Stimulated activated effector memory CD8-positive, alpha-beta T cell treated with anti-CD3 and anti-CD28 coated beads, Interleukin-12 subunit alpha, Interleukin-12 subunit beta, amount 100 ng/mL, for 72 hours (primary cell): ENCODE results near the gene SHISA4.
"Not testable (repeated sequence)": the region's sequence is repeated elsewhere in the genome, so short reads cannot be mapped to it uniquely, and the experiment has no call there.

ENCODE experiments used
- ATAC-seq: fragments of 150-1000 bp; cut with Tn5 transposase; 2 replicates; pipeline ENCODE4 v1.10.0; 2021
- DNase-seq, 2 donors: peaks; one replicate each; pipeline ENCODE4 v3.0.0; 2021 to 2022; ENCODE audit warnings: low spot score in 2 of 2
- H3K27ac Mint-ChIP-seq: one replicate; pipeline ENCODE4 v1.8.0; 2022; ENCODE audit warnings: mild to moderate bottlenecking, mixed read lengths
- H3K36me3 Mint-ChIP-seq: one replicate; pipeline ENCODE4 v1.8.0; 2022; ENCODE audit warnings: mild to moderate bottlenecking, mixed read lengths
- H3K4me1 Mint-ChIP-seq: one replicate; pipeline ENCODE4 v1.8.0; 2022; ENCODE audit warnings: mixed read lengths
- H3K4me3 Mint-ChIP-seq: one replicate; pipeline ENCODE4 v1.8.0; 2022; ENCODE audit warnings: mild to moderate bottlenecking, mixed read lengths
- H3K9me3 Mint-ChIP-seq: one replicate; pipeline ENCODE4 v1.8.0; 2022; ENCODE audit warnings: mixed read lengths

The SHISA4 gene

DNA sequence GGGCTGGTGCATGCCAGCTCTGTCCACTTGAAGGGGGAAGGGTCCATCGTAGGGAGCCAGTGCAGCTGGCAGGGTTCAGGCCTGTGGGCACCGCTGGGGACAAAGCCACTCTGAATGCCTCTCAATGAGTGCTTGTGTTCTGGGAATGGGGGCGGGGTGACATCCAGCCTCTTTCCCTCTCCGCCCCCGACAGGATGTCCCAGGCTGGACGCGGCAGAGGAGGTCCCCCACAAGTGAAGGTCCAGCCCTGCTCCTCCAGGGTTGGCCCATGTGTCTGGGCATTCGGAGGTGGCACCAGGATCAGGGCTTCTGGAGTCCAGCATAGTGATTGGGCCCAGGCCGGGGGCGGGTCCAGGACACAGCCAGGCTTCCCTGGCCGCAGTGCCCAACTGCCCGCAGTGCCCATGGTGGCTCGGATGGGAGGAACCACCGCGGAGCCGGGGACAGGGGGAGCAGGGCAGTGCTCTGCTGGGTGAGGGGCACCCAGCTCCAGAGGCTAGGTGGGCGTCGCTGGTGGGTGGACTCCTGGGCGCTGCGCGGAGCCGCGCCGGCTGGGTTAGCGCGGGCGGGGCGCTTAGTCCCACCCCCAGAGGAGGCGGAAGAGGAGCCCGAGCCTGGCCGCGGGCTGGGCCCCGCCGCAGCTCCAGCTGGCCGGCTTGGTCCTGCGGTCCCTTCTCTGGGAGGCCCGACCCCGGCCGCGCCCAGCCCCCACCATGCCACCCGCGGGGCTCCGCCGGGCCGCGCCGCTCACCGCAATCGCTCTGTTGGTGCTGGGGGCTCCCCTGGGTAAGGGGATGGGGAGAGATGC, at the start of gene SHISA4:
SHISA4 (plus strand) TSS at position 617 of the 808 bp plus-strand sequence; CDS start at position 714, 97 bp downstream.
- DNase-seq (no peak), ATAC-seq (peak; percentile 68)
- no peaks in the 10 kb centered on the region for H3K36me3 Mint-ChIP-seq
- no peaks in the 10 kb centered on the region for H3K9me3 Mint-ChIP-seq
- H3K27ac Mint-ChIP-seq, result no peak within 1 kb of the TSS
- H3K4me3 Mint-ChIP-seq, result peak within 1 kb of the TSS; percentile 63
- peaks cover 6% of the 10 kb centered on the region for H3K4me1 Mint-ChIP-seq

DNA sequence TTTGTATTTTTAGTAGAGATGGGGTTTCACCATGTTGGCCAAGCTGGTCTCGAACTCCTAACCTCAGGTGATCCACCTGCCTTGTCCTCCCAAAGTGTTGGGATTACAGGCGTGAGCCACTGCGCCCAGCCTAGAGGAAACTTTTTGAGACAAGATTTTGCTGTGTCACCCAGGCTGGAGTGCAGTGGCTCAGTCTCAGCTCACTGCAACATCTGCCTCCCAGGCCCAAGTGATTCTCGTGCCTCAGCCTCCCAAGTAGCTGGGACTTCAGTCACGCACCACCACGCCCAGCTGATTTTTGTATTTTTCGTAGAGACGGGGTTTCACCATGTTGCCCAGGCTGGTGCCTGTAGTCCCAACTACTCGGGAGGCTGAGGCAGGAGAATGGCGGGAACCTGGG, 49.6 kb upstream of the SHISA4 start:
- not testable (repeated sequence) for H3K4me3 Mint-ChIP-seq, ATAC-seq, H3K9me3 Mint-ChIP-seq, H3K27ac Mint-ChIP-seq, DNase-seq
- peaks cover 57% of the 10 kb centered on the region for H3K36me3 Mint-ChIP-seq
- H3K4me1 Mint-ChIP-seq, result peaks cover 25% of the 10 kb centered on the region

GRCh38 chr1:201840055-201840454, 48.6 kb upstream of the SHISA4 start:
- no peak overlapping the region for H3K27ac Mint-ChIP-seq
- no peak for ATAC-seq
- H3K9me3 Mint-ChIP-seq, result no peaks in the 10 kb centered on the region
- no peak overlapping the region for H3K4me3 Mint-ChIP-seq
- H3K36me3 Mint-ChIP-seq, result peaks cover 49% of the 10 kb centered on the region
- DNase-seq, result no peak
- peaks cover 15% of the 10 kb centered on the region for H3K4me1 Mint-ChIP-seq

DNA sequence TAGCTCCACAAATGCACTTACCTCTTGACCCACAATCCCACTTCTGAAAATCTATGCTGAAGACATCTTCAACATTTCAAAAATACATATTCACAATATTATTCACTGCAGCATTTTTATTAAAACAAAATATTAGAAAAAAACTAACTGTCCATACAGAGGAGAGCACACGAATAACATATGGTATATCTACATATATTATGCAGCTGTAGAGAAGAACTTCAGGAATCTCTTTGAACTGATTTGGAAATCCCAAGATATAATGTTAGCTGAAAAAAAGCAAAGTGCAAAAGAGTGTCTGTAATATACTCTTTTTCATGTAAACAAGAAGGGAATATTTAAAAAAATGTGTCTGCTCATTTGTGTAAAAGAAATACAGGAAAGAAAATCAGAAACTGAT, 48.2 kb upstream of the SHISA4 start:
- H3K4me3 Mint-ChIP-seq, result no peak overlapping the region
- no peak for ATAC-seq
- peaks cover 45% of the 10 kb centered on the region for H3K36me3 Mint-ChIP-seq
- H3K4me1 Mint-ChIP-seq, result peaks cover 11% of the 10 kb centered on the region
- no peaks in the 10 kb centered on the region for H3K9me3 Mint-ChIP-seq
- no peak for DNase-seq
- H3K27ac Mint-ChIP-seq, result no peak overlapping the region

- no peaks in the 10 kb centered on the region for H3K9me3 Mint-ChIP-seq
- ATAC-seq (no peak), DNase-seq (no peak)
- H3K27ac Mint-ChIP-seq, result no peak overlapping the region
- peaks cover 11% of the 10 kb centered on the region for H3K4me1 Mint-ChIP-seq
- no peak overlapping the region for H3K4me3 Mint-ChIP-seq
- peaks cover 37% of the 10 kb centered on the region for H3K36me3 Mint-ChIP-seq
These were observed 47.3 kb upstream of the SHISA4 start for GRCh38 chr1:201841265-201841912.

GRCh38 chr1:201842472-201843027, 46.1 kb upstream of the SHISA4 start:
- DNase-seq (no peak), ATAC-seq (no peak)
- peaks cover 20% of the 10 kb centered on the region for H3K4me1 Mint-ChIP-seq
- peaks cover 37% of the 10 kb centered on the region for H3K36me3 Mint-ChIP-seq
- H3K4me3 Mint-ChIP-seq, result no peak overlapping the region
- no peaks in the 10 kb centered on the region for H3K9me3 Mint-ChIP-seq
- no peak overlapping the region for H3K27ac Mint-ChIP-seq

DNA sequence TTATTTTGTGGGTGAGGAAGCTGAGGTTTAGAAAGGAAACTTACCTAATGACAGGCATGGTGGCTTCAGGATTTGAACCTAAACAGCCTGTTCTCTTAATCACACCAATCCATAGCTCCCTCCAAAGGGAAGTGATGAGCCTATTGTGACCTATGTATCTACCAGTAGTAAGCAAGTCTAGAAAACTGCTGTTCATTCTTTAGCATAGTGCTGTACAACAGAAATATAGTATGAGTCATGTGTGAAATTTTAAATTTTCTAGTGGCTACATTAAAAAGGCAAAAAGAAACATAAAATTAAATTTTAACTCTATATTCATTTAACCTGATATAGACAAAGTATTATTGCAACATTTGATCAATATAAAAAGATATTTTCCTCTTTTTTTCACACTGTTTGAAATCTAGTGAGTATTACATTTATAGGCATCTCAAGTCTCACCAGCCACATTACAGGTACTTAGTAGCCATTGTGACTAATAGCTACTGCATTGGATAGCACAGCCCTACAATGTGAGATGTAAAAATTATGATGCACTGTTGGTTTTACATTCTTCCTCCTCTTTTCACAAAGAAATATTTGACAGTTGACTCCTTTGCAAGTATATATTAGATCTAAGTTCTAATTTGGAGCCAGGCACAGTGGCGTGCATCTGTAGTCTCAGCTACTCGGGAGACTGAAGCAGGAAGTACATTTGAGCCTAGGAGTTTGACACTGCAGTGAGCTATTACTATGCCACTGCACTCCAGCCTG, 43.2 kb upstream of the SHISA4 start:
- Mint-ChIP-seq H3K9me3 (no peaks in the 10 kb centered on the region), H3K4me3 (no peak overlapping the region), H3K27ac (no peak overlapping the region), H3K4me1 (peaks cover 18% of the 10 kb centered on the region), H3K36me3 (peaks cover 43% of the 10 kb centered on the region)
- DNase-seq (no peak), ATAC-seq (no peak)

DNA sequence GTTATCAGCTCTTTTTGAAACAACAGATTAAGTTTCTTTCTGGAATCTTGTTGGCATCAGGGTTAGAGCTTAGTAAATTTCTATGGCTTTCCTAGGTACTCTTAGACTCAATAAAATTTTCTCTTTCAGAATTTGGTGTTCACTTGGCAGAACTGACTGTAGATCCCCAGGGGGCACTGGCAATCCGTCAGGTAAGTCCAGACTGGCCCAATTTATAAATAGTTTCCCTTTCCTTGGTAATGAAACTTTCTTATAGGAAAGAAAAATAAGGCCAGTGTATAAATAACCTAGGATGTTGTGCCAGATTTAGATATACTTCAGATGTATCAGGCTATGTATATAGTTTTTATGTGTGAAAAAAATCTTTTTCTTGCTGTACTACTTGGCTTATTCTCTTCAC, 41.5 kb upstream of the SHISA4 start:
- ATAC-seq (no peak), DNase-seq (no peak)
- Mint-ChIP-seq H3K4me1 (peaks cover 14% of the 10 kb centered on the region), H3K36me3 (peaks cover 59% of the 10 kb centered on the region), H3K4me3 (no peak overlapping the region), H3K27ac (no peak overlapping the region), H3K9me3 (no peaks in the 10 kb centered on the region)

- no peak overlapping the region for H3K27ac Mint-ChIP-seq
- ATAC-seq (no peak), DNase-seq (no peak)
- peaks cover 70% of the 10 kb centered on the region for H3K36me3 Mint-ChIP-seq
- no peaks in the 10 kb centered on the region for H3K9me3 Mint-ChIP-seq
- no peak overlapping the region for H3K4me3 Mint-ChIP-seq
- H3K4me1 Mint-ChIP-seq, result peaks cover 10% of the 10 kb centered on the region
These were observed 40.5 kb upstream of the SHISA4 start for GRCh38 chr1:201848230-201848629.

DNA sequence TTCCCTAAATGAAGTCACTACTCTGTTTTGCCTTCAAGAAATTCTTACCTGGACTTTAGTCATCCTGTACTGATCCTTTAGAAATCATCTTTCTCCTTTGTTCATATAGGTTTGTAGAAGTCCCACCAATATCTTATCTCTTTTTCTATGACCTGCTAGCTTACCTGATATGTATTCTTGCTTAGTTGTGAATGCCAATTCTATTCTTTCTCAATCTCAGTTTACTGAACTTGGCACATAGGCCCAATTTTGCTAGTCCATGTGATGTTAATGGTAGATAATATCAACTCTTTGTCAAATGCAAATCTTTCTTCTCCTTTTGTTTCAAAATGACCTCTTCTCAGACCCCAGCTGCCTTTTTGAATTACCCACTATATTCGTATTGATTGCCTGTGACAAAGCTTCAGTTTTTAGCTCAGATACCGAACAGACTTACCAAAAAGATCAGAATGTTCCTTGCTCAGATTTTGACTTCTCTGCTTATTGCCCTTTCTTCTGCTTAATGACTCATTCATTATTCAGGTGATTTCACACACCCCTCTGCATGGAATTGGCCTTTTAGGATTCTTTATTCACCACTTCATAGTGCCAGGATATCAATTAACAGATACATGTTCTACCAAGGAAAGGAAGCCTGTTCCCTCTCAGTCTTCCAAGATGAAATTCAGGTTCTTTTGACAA, 39.2 kb upstream of the SHISA4 start:
- no peak overlapping the region for H3K27ac Mint-ChIP-seq
- ATAC-seq (no peak), DNase-seq (no peak)

DNA sequence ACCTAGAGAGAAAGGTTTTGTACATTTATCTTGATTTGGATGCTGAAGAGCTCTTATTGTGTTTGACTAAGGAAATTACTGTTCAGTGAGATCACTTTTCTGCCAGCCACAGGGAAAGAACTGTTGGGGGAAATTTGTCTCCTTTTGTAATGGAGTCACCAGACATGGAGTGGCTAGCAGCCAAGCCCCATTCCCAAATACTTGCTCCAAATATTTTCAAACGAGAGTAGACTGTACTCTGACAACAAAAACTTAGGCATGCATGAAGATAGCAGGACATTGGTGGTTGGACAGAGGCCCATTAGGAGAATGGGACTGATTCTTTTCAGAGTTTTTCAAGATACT, 38.7 kb upstream of the SHISA4 start:
- H3K9me3 Mint-ChIP-seq, result no peaks in the 10 kb centered on the region

More for the DNA sequence above, 39.2 kb upstream of the SHISA4 start:
- H3K36me3 Mint-ChIP-seq, result peaks cover 82% of the 10 kb centered on the region
- H3K9me3 Mint-ChIP-seq, result no peaks in the 10 kb centered on the region
- peaks cover 10% of the 10 kb centered on the region for H3K4me1 Mint-ChIP-seq
- no peak overlapping the region for H3K4me3 Mint-ChIP-seq

GRCh38 chr1:201851949-201852348, 36.7 kb upstream of the SHISA4 start:
- H3K27ac Mint-ChIP-seq, result no peak overlapping the region
- H3K4me1 Mint-ChIP-seq, result peaks cover 4% of the 10 kb centered on the region

More for the DNA sequence above, 38.7 kb upstream of the SHISA4 start:
- no peak overlapping the region for H3K27ac Mint-ChIP-seq
- ATAC-seq (no peak), DNase-seq (no peak)
- H3K36me3 Mint-ChIP-seq, result peaks cover 88% of the 10 kb centered on the region
- H3K4me1 Mint-ChIP-seq, result peaks cover 10% of the 10 kb centered on the region
- no peak overlapping the region for H3K4me3 Mint-ChIP-seq

GRCh38 chr1:201856722-201857121, 32.0 kb upstream of the SHISA4 start:
- H3K4me3 Mint-ChIP-seq, DNase-seq, H3K4me1 Mint-ChIP-seq, ATAC-seq, H3K27ac Mint-ChIP-seq, H3K9me3 Mint-ChIP-seq: not testable (repeated sequence)
- H3K36me3 Mint-ChIP-seq, result peaks cover 100% of the 10 kb centered on the region

More at GRCh38 chr1:201851949-201852348, 36.7 kb upstream of the SHISA4 start:
- H3K9me3 Mint-ChIP-seq, result no peaks in the 10 kb centered on the region
- no peak overlapping the region for H3K4me3 Mint-ChIP-seq
- peaks cover 100% of the 10 kb centered on the region for H3K36me3 Mint-ChIP-seq
- DNase-seq (no peak), ATAC-seq (no peak)

- ATAC-seq, result no peak
These were observed 29.3 kb upstream of the SHISA4 start for GRCh38 chr1:201859424-201859823.

GRCh38 chr1:201861448-201861847, 27.2 kb upstream of the SHISA4 start:
- Mint-ChIP-seq H3K9me3 (no peaks in the 10 kb centered on the region), H3K27ac (no peak overlapping the region), H3K4me1 (no peaks in the 10 kb centered on the region), H3K4me3 (no peak overlapping the region), H3K36me3 (peaks cover 100% of the 10 kb centered on the region)
- DNase-seq, result no peak
- no peak for ATAC-seq

More at GRCh38 chr1:201859424-201859823, 29.3 kb upstream of the SHISA4 start:
- Mint-ChIP-seq H3K27ac (no peak overlapping the region), H3K9me3 (no peaks in the 10 kb centered on the region), H3K36me3 (peaks cover 100% of the 10 kb centered on the region), H3K4me3 (no peak overlapping the region), H3K4me1 (no peaks in the 10 kb centered on the region)
- no peak for DNase-seq
